Neutrophil (primary cell): ENCODE data around the gene SLC7A1.

Experiments
- H3K27ac ChIP-seq: fragments of 200-600 bp; sonication (generic); 2 replicates; pipeline ENCODE4 v1.5.1; 2016; ENCODE audit warnings: mild to moderate bottlenecking, moderate library complexity
- H3K27me3 ChIP-seq: fragments of 200-600 bp; sonication (generic); 2 replicates; pipeline ENCODE4 v1.6.0; 2016; ENCODE audit warnings: mild to moderate bottlenecking
- H3K36me3 ChIP-seq: fragments of 200-600 bp; sonication (generic); 2 replicates; pipeline ENCODE4 v1.5.1; 2017
- H3K4me1 ChIP-seq, 2 experiments: fragments of 200-600 bp in 1 of 2; sonication (generic) in 1 of 2; 1 replicate in 1 of 2; 2 replicates in 1 of 2; pipeline versions ENCODE4 v1.5.1 to v1.6.1; 2013 to 2016; ENCODE audit warnings: low read depth in 1 of 2, low read length in 1 of 2, mild to moderate bottlenecking in 1 of 2, moderate library complexity in 1 of 2; ENCODE audit not compliant: control insufficient read depth in 1 of 2, insufficient read depth in 1 of 2
- H3K4me3 ChIP-seq, 2 experiments: fragments of 200-600 bp in 1 of 2; sonication (generic) in 1 of 2; 1 replicate in 1 of 2; 2 replicates in 1 of 2; pipeline ENCODE4 v1.5.1; 2013 to 2016; ENCODE audit warnings: low read depth in 1 of 2, low read length in 1 of 2, mild to moderate bottlenecking in 1 of 2, moderate library complexity in 1 of 2
- H3K9me3 ChIP-seq: fragments of 200-600 bp; sonication (generic); 2 replicates; pipeline ENCODE4 v1.5.1; 2016
- TF ChIP-seq, protein P1 (sequence below): fragments of 200-600 bp; sonication (generic); IDR thresholded peaks from 2 replicates; pipeline ENCODE4 v1.5.1; 2016; ENCODE audit warnings: antibody characterized with exemption

The SLC7A1 gene

DNA sequence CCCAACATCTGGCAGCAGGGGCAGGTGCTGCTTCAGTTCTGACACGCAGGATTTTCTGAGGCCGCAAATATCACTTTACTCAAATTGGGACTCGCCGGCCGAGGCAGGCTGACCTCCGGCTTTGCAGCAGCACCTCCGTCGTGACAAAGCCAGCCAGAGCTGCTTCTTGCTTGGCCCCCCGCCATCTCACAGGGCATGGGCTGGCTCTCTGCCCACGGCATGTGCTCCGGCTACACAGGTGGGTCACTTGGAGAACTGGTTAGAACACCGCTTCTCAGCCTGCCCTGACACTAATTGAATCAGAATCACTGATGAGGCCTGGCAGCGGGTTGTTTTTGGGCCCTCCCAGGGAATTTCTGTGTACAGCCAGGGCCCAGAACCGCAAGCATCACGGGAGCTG, 112.3 kb downstream of the SLC7A1 start:
- H3K27ac ChIP-seq, result no peak overlapping the region

DNA sequence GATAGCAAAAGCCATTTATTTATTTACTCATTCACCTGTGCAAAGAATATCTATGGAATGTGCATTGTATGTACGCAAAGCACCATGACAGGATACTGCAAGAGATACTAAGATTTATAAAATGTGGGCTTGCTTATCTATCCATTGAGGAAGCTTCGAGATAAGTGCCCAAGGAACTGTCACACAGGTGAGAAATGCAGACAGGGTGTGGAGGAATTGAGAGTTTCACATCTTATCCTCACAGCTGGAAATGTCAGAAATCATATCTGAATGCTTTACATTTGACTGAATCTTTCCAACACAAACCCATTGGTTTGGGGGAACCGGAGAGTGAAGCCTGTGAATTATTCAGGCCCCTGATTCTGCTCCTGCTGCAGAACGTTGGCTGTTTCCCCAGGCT, 113.0 kb downstream of the SLC7A1 start:
- H3K4me3 ChIP-seq, result no peak overlapping the region
- no peaks in the 10 kb centered on the region for H3K4me1 ChIP-seq
- peaks cover 5% of the 10 kb centered on the region for H3K27me3 ChIP-seq
- H3K27ac ChIP-seq, result no peak overlapping the region
- H3K36me3 ChIP-seq, result no peaks in the 10 kb centered on the region
- H3K9me3 ChIP-seq, result no peaks in the 10 kb centered on the region
- TF ChIP-seq, protein P1, sequence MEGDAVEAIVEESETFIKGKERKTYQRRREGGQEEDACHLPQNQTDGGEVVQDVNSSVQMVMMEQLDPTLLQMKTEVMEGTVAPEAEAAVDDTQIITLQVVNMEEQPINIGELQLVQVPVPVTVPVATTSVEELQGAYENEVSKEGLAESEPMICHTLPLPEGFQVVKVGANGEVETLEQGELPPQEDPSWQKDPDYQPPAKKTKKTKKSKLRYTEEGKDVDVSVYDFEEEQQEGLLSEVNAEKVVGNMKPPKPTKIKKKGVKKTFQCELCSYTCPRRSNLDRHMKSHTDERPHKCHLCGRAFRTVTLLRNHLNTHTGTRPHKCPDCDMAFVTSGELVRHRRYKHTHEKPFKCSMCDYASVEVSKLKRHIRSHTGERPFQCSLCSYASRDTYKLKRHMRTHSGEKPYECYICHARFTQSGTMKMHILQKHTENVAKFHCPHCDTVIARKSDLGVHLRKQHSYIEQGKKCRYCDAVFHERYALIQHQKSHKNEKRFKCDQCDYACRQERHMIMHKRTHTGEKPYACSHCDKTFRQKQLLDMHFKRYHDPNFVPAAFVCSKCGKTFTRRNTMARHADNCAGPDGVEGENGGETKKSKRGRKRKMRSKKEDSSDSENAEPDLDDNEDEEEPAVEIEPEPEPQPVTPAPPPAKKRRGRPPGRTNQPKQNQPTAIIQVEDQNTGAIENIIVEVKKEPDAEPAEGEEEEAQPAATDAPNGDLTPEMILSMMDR, result no peak

More for the DNA sequence above, 112.3 kb downstream of the SLC7A1 start:
- no peak overlapping the region for H3K4me3 ChIP-seq
- TF ChIP-seq, protein P1, result no peak
- no peaks in the 10 kb centered on the region for H3K9me3 ChIP-seq
- H3K4me1 ChIP-seq, result no peaks in the 10 kb centered on the region
- no peaks in the 10 kb centered on the region for H3K36me3 ChIP-seq
- H3K27me3 ChIP-seq, result peaks cover 5% of the 10 kb centered on the region

DNA sequence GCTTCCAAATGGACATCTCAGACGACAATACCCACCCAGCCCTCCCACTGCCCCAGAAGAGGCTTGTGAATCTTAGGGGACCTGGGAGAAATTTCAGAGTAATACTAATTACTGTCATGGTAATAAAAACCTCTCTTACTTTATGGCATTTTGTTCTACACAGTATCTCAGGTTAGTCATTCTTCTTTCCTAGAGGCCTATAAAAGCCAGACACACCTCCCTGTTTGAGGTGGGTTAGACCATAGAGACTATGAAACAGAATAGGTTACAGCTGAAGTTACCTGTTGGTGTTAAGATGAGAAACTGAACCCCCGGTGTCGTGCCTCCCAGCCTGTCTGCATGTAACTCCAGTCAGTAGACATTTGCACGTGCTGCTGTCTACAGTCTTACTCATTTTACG, 113.9 kb downstream of the SLC7A1 start:
- Histone ChIP-seq H3K4me3 (no peak overlapping the region), H3K36me3 (no peaks in the 10 kb centered on the region), H3K27me3 (peaks cover 5% of the 10 kb centered on the region), H3K4me1 (no peaks in the 10 kb centered on the region), H3K9me3 (no peaks in the 10 kb centered on the region), H3K27ac (no peak overlapping the region)
- TF ChIP-seq, protein P1, result no peak

DNA sequence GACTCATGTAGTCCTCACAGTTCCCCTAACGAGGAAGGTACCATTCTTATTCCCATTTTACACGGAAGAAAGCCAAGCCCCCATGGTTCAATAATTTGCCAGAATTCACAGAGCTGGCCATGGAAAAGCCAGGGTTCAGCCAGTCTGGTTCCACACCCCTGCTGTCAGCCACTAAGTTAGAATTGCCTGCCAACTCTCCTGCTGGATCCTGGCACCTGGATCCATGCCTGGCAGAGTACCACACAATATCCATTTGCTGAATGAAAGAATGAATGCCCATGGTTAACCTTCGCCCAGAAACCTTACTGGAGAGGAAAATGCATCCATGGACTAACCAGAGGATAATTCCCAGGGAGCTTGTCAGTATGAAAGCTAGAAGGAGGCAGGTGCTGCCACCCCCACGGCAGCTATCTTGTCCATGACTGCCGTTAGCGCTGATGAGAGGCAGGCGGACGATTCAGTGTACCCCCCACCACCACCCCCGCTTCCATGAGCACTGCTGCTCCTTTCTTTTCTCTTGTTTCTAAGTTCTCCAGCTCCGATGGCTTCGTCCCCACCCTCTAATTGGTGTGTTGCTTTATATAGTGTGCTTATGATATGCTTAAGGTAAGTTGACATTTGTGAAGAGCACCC, 114.5 kb downstream of the SLC7A1 start:
- TF ChIP-seq, protein P1, result no peak
- H3K36me3 ChIP-seq, result no peaks in the 10 kb centered on the region
- H3K27me3 ChIP-seq, result peaks cover 4% of the 10 kb centered on the region
- no peaks in the 10 kb centered on the region for H3K9me3 ChIP-seq
- no peaks in the 10 kb centered on the region for H3K4me1 ChIP-seq
- H3K27ac ChIP-seq, result no peak overlapping the region
- H3K4me3 ChIP-seq, result no peak overlapping the region

DNA sequence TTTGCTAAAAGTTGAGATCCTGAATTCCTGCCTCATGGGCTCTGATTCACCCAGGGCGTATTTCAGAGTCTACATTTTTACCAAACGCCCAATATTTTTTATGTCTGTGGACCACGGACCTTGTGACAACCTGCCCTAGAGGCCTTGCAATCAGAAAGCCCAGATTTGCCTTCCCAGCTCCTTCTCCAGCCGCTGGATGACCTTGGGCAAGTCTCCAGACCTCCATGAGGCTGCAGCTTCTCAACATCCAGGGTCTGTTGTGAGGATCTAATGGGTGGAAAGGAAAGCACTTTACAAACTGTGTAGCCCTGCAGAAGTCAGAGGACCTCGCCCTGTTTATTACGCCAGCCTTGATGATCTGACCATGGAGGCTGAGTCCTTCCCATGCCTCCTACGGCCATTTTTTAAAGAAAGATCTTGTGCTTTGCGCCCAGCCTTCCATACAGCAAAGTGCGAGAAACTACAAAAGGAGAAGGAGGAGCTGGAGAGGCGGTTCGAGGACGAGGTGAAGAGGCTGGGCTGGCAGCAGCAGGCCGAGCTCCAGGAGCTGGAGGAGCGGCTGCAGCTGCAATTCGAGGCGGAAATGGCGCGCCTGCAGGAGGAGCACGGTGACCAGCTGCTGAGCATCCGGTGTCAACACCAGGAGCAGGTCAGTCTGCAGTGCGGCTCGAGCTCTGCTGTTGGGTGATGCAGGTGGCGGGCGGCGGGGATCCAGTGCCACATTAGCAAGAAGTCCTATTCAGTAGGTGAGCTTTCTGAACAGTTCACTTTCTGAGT, 115.6 kb downstream of the SLC7A1 start:
- no peaks in the 10 kb centered on the region for H3K4me1 ChIP-seq
- no peak overlapping the region for H3K27ac ChIP-seq
- H3K36me3 ChIP-seq, result no peaks in the 10 kb centered on the region
- TF ChIP-seq, protein P1, result no peak
- H3K4me3 ChIP-seq, result no peak overlapping the region
- H3K9me3 ChIP-seq, result no peaks in the 10 kb centered on the region
- H3K27me3 ChIP-seq, result no peaks in the 10 kb centered on the region
